Measurements from ENCODE around the gene OSGIN1.

The OSGIN1 gene

DNA sequence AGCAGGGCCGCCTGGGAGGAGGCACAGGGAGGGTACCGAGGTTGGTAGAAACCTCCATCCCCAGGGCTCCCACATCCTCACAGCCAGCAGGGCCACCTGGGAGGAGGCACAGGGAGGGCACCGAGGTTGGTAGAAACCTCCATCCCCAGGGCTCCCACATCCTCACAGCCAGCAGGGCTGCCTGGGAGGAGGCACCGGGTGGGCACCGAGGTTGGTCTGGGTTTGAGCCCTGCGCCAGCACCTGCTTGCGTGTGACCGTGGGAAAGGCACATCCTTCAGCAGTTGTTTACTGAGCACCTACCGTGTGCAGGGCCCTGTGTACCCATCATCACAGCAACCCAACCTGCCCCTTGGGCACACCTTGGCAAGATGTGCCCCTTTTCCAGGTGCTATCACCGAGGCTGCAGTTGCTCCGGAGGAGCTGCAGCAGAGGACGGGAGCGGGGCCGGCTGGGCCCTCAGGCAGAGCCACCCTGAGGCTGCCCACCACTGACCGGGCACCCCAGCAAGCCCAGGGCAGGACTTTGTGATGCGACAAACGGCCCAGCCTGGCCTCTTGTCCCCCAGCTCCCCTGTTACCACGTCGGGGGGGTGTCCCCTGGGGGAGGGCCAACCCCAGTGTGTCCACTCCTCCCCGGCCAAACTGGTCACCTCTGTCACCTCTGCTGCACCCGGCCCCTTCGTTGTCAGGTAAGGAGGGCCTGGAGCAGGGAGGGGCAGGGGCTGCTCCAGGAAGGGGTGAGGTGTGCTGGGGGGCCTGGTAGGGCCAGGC lies 22.1 kb upstream of the OSGIN1 start:
- no peaks in the 10 kb centered on the region for H4K20me1 ChIP-seq (ENCODE audit: control insufficient read depth, insufficient read depth, low read depth, low read length)
- no peaks in the 10 kb centered on the region for H3F3A ChIP-seq (ENCODE audit: control insufficient read depth, insufficient read depth)
- H3K36me3 ChIP-seq (ENCODE audit: control insufficient read depth, low read length): no peaks in the 10 kb centered on the region
- no peaks in the 10 kb centered on the region for H3K4me1 ChIP-seq (ENCODE audit: control insufficient read depth, low read length)
- no peaks in the 10 kb centered on the region for H3K27me3 ChIP-seq (ENCODE audit: control insufficient read depth, low read length)
- H3K9me2 ChIP-seq (replicated peaks; ENCODE audit: control insufficient read depth, low read length): no peaks in the 10 kb centered on the region
- H3K4me2 ChIP-seq (ENCODE audit: low read length): no peak overlapping the region
- H3K27ac ChIP-seq (ENCODE audit: low read depth, low read length): no peak overlapping the region
- TF ChIP-seq, protein P1, sequence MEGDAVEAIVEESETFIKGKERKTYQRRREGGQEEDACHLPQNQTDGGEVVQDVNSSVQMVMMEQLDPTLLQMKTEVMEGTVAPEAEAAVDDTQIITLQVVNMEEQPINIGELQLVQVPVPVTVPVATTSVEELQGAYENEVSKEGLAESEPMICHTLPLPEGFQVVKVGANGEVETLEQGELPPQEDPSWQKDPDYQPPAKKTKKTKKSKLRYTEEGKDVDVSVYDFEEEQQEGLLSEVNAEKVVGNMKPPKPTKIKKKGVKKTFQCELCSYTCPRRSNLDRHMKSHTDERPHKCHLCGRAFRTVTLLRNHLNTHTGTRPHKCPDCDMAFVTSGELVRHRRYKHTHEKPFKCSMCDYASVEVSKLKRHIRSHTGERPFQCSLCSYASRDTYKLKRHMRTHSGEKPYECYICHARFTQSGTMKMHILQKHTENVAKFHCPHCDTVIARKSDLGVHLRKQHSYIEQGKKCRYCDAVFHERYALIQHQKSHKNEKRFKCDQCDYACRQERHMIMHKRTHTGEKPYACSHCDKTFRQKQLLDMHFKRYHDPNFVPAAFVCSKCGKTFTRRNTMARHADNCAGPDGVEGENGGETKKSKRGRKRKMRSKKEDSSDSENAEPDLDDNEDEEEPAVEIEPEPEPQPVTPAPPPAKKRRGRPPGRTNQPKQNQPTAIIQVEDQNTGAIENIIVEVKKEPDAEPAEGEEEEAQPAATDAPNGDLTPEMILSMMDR (IDR thresholded peaks at IDR 0.05; ENCODE audit: low read depth, low read length, poor library complexity, severe bottlenecking): no peak
- no peak for TF ChIP-seq EZH2phosphoT487 (IDR thresholded peaks at IDR 0.05; ENCODE audit: borderline replicate concordance, low read length)
- H3K79me2 ChIP-seq (ENCODE audit: control insufficient read depth, low read length): no peaks in the 10 kb centered on the region
- H3K9me3 ChIP-seq (ENCODE audit: control insufficient read depth, insufficient read depth, low read length): no peaks in the 10 kb centered on the region
- no peak overlapping the region for H3K4me3 ChIP-seq (ENCODE audit: low read length)

DNA sequence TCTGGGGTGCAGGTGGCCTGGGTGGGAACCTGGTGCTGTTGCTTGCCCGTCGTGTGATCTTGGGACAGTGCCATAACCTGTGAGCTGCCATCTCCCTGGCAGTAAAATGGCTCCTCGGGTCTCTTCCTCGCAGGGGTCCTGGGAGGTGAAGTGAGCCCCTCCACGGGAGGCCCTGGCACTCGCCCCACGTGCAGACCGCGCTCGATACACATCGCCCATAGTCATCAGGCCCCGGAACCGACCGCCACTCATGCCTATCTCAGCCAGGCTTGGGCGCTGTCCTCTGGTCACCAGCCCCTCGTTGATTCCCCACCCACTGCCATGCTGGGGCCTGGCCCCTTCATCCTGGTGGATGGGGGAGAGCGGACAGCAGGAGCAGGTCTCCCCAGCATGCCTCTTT lies 21.5 kb upstream of the OSGIN1 start:
- Histone ChIP-seq H3K36me3 (ENCODE audit: control insufficient read depth, low read length) (no peaks in the 10 kb centered on the region), H3K4me1 (ENCODE audit: control insufficient read depth, low read length) (no peaks in the 10 kb centered on the region), H3K9me3 (ENCODE audit: control insufficient read depth, insufficient read depth, low read length) (no peaks in the 10 kb centered on the region), H3K27me3 (ENCODE audit: control insufficient read depth, low read length) (no peaks in the 10 kb centered on the region), H3K9me2 (replicated peaks; ENCODE audit: control insufficient read depth, low read length) (no peaks in the 10 kb centered on the region), H4K20me1 (ENCODE audit: control insufficient read depth, insufficient read depth, low read depth, low read length) (no peaks in the 10 kb centered on the region), H3K4me3 (ENCODE audit: low read length) (no peak overlapping the region), H3K79me2 (ENCODE audit: control insufficient read depth, low read length) (no peaks in the 10 kb centered on the region), H3K27ac (ENCODE audit: low read depth, low read length) (no peak overlapping the region), H3F3A (ENCODE audit: control insufficient read depth, insufficient read depth) (no peaks in the 10 kb centered on the region), H3K4me2 (ENCODE audit: low read length) (no peak overlapping the region)
- TF ChIP-seq, protein P1 (IDR thresholded peaks at IDR 0.05; ENCODE audit: low read depth, low read length, poor library complexity, severe bottlenecking): no peak
- TF ChIP-seq EZH2phosphoT487 (IDR thresholded peaks at IDR 0.05; ENCODE audit: borderline replicate concordance, low read length): no peak

DNA sequence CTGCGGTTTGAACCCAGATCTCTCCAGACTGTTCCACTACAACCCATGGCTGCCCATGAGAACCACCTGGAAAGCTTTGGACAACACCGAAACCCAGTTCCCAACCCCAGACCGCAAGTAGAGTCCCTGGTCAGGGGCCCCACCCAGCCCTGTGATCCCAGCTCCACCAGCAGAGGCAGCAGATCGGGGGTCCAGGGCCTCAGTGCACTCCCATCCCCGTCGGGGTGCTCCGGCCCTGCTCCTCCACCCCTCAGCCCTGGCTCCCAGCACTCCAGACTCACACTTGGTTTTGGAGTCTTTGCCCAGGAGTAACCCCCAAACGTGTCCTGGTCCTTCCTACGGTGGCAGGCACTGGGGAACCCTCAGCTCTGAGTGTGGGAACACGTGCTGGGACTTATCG lies 20.7 kb upstream of the OSGIN1 start:
- Histone ChIP-seq H3K4me3 (ENCODE audit: low read length) (no peak overlapping the region), H3K9me2 (replicated peaks; ENCODE audit: control insufficient read depth, low read length) (no peaks in the 10 kb centered on the region), H4K20me1 (ENCODE audit: control insufficient read depth, insufficient read depth, low read depth, low read length) (no peaks in the 10 kb centered on the region), H3K79me2 (ENCODE audit: control insufficient read depth, low read length) (no peaks in the 10 kb centered on the region), H3K4me2 (ENCODE audit: low read length) (no peak overlapping the region), H3F3A (ENCODE audit: control insufficient read depth, insufficient read depth) (no peaks in the 10 kb centered on the region), H3K36me3 (ENCODE audit: control insufficient read depth, low read length) (no peaks in the 10 kb centered on the region), H3K27me3 (ENCODE audit: control insufficient read depth, low read length) (no peaks in the 10 kb centered on the region), H3K9me3 (ENCODE audit: control insufficient read depth, insufficient read depth, low read length) (no peaks in the 10 kb centered on the region), H3K27ac (ENCODE audit: low read depth, low read length) (no peak overlapping the region), H3K4me1 (ENCODE audit: control insufficient read depth, low read length) (no peaks in the 10 kb centered on the region)
- TF ChIP-seq, protein P1 (IDR thresholded peaks at IDR 0.05; ENCODE audit: low read depth, low read length, poor library complexity, severe bottlenecking): no peak
- TF ChIP-seq EZH2phosphoT487 (IDR thresholded peaks at IDR 0.05; ENCODE audit: borderline replicate concordance, low read length): no peak
